GM04504 (cell line): Measurements from ENCODE around the gene LMO2.

Experiments
- DNase-seq: peaks from one replicate; pipeline ENCODE4 v3.0.0-alpha.2; 2012; ENCODE audit warnings: low read depth

Gene LMO2

GRCh38 chr11:33819278-33820035 is 72.4 kb downstream of the LMO2 start:
- DNase-seq, result no peak
